Stimulated activated CD4-positive, alpha-beta T cell treated with anti-CD3 and anti-CD28 coated beads, Interleukin-4, amount 100 ng/mL, for 24 hours (primary cell): ENCODE results near the gene MRC2.
"Not testable (repeated sequence)": the region's sequence is repeated elsewhere in the genome, so short reads cannot be mapped to it uniquely, and the experiment has no call there.

Experiments used
- DNase-seq: peaks from one replicate; pipeline ENCODE4 v3.0.0-alpha.2; 2020

The MRC2 gene

DNA sequence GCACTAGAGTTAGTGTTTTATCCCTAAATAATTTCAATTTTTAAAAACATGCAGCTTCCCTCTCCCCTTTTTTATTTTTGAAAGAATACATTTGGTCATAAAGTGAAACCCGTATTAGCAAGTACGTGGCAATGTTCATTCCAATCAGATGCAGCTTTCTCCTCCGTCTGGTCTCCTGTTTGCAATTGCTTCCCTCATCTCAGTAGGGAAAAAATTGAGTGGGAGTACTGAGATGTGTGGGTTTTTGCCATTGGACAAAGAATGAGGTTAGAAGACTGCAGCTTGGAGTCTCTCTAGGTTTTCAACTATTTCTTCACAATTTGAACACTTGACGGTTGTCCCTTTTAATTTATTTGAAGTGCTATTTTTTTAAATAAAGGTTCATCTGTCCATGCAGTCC lies 14.4 kb upstream of the MRC2 start:
- DNase-seq, result not testable (repeated sequence)

DNA sequence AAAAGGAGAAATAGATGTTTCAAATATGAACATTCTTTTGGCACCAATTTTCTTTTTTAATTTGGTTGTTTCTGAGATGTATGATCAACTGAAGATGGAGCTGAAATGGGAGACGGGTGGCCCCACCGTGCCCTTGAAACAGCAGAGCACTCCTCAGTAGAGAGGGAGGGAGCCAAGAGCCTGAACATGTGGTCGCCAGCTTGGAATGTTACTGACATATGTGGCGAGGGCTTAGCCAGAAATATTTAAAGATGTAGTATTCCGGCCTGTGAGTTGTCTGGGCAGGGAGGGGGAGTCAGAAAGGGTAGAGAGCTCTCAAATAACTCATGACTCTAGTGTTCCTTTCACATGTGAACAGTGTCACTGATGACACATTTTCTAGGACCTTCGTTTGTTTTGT lies 13.3 kb upstream of the MRC2 start:
- DNase-seq, result no peak

DNA sequence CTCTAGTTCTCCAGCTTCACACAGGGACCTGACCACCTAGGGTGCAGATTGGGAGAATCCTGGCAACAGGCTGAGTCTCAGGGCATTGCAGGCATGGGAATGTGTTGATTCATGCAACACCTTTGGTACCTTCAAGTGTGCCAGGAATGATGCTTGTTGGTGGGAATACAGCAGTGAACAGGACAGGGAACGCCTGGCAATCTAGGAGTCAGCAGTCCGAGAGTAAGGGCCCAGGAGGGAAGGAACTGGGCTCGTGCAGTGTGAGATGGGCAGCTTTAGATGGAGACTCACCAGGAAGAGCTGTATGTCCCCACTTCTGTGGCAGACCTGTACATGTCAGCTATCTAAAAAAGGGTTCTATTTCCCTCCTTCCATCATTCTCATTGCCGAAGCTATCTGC lies 12.0 kb upstream of the MRC2 start:
- no peak for DNase-seq

DNA sequence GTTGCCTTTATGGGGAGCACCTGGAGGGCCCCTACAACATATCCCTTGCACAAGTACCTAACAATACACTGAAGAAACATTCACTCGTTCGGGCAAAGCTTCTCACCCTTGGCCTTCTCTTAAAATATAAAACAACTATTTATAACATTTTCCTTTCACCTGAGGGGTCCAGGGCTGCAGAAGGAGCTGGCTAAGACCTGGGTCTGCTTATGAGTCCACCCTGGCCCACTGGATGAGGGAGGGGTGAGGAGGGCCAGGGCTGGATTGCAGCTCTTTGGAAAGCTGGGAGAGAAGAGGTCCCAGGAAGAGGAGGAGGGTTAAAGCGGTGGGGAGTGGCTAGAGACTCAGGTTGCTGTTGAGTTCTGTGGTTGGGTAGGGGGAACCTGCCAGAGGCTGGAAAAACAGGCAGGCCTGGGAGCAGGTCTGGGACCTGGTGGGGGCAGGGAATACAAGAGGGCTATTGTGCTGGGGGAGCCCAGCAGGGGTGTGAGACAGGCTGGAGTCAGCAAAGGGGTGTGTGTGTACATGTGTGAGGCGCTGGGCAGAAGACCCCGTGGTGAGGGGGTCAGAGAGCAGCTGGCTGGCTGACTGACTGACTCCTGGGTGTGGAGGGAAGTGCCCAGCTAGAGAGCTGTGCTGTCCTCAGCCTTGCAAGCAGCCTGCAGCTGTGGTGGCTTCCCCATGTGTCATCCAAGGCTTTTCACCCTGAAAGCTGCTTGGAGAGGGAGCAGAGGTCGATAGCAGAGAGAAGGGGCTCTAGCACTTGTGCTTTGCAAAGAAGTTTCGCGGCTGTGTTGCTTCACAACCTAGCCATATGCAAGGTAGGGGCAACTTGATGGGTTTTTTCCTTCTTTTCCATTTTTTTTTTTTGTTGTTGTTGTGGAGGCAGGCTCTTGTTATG lies 10.2 kb upstream of the MRC2 start:
- no peak for DNase-seq

DNA sequence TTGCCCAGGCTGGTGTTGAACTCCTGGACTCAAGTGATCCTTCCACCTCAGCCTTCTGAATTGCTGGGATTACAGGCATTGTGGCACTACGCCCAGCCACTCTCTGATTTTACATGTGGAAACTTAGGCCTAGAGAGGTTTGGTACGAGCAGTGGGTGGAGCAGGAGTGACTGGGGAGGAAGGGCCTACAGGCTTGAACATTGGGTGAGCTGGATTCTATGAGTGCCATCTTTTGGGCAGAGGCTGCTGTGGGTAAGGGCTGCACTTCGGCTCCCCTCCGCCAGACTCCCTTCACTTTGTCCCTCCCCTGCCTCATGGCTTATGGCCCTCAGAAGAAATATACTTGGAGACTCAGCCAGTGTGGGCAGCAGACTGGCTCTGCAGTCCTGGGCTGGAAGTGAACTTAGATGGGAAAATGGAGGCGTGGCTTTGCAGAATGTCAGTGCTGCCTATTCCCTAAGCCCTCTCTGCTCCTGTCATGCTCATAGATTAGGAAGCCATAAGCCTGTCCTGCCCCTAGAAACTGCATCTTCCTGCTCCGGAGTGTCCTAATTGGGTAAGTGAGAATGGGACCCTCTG lies 9.5 kb upstream of the MRC2 start:
- DNase-seq, result no peak

DNA sequence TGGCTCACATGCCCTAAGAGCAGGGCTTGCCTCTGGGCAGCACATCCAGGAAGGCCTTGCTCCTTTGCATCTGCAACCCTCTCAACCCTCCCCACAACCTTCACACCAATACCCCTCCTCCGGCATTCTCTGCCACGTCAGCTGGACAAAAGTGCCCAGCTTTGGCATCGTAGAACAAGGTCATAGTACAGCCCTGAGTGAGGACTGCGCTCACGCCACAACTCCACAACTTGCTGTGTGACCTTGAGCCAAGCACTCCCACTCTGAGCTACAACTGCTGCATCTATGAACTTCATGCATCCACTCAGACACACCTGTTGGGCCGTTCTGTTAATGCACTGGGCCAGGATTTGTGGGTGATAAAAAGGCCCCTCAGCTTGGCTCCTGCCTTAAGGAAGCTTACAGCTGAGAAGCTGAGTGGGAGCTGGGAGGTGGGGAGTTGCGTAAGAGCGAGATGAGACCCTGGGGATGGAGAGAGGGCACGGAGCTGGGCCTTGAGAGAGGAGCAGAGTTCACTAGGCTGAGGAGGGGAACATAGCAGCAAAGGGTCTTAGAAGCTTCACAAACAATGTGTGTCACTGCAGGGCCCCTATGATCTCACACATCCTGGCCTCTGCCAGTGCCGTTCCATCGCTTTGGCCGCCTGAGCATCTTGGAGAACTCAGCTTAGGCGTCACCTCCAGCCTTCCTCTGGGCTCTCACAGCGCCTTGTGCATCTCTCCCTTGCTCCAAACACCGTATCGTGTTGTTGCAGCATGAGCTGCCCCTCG lies 8.6 kb upstream of the MRC2 start:
- DNase-seq, result no peak

DNA sequence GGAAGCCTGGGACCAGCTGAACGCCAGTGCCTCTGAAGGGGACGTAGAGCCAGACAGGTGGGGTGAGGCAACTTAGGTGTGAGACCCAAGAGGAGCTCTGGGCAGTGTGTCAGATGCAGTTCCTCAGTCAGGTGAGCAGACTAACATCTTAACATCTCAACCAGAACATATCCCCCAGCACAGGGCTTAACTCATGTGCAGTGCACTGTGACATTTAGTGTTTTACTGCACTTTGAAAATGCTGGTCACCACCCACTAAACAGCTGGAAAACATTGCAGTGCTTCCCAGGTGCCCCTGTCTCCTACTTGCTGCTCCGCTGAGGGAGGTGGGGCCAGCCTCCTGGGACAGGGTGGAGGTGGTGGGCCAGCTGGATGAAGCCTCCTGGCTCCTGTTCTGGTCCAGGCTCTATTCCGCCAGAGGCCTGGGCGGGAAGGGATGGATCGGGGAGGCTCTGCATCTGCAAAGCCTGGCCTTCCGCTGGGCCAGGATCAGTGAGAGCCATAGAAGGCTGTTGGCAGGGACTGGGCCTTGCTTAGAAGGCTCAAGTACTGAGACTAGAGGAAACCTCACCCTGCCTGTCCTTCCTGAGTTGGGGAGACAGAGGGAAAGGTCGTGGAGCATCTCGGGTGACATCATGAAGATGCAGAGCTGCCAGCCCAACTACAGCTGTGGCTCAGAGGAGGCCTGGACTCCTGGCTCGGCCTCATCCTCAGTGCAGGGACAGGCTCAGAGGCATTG lies 7.9 kb upstream of the MRC2 start:
- DNase-seq, result no peak

DNA sequence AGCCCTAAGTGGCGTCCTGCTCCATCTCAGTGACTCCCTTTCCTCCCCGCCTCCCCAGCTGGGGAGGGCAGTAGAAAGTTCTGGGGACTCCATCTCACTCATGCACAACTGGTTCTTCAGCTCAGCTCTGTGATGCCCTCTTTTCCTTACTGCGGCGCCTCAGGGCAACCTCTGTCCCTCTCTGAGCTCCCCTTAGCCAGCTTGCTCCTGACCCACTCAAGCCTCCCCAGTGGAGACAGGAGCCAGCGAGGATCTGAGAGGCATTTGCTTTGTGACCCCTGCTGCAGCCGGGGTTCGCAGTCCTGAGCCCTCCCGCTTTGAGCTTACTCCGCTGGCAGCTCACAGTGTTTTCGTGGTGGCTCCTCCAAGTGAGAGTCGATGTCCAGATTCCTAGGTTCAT lies 6.2 kb upstream of the MRC2 start:
- DNase-seq, result no peak

DNA sequence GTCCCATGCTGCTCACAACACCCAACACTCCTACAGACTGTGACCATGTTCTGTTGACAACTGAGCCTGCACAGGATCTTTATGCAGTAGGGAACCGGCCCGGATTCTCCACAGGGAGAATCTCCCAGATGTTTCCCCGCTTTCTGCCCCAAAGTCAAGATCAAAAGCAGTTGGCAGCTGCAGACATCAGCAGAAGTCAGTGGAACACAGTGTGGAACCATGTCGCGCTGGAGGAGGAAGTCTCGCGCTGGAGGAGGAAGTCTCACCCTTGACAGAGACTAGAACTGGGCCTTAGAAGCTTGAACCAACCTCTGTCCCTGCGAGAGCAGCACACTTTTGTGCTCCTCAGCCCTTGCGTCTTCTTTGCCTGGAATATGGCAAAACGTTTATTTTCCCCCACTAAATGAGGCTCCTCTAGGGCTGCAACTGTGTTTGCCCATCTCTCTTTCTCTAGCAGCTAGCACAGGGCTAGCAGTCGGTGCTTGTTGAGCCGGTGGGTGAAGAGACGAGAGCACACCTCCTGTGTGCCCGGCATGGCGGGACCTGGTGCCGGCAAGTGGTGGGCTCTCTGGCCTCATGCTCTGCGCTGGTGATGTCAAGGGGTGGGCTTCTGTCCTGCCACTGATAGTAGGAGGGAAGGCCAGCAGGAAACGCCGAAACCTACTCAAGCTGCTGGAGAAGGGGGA lies 2.1 kb upstream of the MRC2 start:
- no peak for DNase-seq

DNA sequence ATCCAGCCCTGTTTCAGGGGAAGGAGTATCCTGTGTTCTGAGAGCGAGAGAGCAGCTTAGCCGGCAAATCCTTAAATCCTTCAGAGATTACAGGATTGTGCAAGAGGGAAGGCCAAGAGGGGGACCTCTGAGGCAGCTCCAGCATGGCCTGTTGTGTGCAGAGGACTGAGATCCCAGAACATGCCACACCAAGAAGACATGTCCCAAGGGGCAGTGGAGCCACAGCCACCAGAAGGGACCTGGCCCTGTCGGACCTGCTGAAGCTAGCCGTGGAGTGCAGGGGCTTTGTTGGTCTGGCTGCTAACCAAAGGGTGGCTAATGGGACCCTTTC lies 1.6 kb upstream of the MRC2 start:
- DNase-seq, result no peak

DNA sequence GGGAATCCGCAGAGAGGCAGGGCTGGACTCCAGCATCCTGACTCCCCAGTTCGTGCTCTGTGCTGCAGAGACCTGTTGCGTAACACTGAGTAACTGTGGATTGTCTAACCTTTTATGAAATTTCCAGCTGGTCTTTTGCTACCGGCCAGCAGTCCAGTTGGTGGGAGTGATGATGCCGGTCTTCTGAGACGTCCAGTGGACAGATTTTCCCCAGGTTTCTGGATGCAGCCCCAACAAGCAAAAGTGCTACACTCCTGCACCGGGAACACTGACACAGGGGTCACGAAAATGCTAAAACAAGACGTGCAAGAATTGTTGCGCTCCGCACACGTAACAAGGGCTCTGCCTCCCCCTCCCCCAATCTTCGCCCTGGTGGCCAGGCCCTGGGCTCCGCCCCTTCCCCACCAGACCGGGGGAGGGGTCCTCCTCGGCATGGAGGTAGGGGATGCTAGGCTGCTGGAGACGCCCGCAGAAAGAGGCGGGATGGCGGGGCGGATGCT lies 701 bp upstream of the MRC2 start:
- DNase-seq, result no peak

DNA sequence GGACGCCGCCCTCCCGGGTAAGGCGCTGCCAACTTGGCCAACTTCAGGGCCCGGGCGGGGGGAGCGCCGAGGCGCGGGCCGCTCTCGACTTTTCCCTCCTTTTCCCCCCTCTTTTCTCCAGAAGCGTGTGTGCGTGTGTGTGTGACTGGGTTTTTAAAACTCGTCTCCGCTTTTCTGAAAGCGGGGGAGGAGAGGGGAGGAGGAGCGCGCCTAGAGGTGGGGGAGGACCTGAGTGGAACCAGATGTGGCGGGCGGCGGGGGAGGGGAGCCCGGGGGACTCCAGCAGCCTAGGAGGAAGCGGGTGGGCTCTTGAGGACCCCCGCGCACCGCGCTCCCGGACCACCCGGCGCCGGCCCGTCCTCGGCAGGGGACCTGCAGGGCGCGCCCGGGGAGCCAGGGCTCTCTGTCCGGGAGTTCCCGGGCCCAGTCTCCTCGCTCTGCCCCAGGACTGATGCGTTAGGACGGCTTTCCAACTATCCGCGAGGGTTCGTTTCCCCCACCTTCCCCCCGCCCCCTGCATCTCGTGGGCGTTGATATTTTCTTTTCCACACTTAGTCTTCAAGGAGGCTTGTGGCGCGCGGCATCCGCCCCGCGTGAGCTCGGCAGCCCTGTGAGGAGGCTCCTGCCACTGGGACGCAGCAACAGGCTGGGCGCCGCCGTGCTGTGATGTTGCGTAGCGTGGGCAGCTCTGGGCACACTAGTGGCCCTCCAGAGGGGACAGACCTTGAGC lies 599 bp downstream of the MRC2 start:
- peak; percentile 40 for DNase-seq

DNA sequence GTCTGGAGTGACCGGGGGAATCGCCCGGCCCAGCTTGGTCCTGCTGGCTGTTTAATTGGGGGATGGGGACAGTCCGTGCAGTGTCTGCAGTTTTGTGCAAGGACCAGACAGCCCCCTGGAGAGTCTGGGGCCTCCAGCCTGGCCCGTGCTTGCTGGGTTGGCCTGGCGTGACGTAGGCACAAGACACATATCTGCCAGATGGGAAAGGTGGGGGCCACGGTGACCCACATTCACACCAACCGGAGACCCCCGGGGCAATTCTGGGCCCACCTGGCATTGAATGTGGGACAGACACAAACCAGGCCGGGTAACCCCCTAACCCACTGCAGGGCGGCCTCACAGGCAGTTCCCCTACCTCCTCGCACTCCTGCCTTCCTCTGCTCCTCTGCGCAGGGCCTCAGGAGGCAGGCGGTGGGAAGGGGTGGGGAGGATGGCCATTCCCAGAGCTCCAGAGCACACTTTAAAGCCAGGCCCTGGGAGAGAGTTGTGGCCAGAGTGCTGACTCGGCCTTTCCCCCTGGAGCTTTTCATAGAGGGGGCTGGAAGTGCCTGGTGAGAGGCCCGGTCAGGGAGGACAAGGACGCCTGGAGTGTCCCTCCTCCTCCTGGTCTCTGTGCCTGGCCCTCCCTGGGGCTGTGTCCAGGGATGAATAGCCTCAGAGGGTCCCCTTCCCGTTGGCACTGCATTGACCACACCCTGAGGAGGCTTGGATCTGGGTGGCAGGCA lies 1.5 kb downstream of the MRC2 start:
- no peak for DNase-seq

DNA sequence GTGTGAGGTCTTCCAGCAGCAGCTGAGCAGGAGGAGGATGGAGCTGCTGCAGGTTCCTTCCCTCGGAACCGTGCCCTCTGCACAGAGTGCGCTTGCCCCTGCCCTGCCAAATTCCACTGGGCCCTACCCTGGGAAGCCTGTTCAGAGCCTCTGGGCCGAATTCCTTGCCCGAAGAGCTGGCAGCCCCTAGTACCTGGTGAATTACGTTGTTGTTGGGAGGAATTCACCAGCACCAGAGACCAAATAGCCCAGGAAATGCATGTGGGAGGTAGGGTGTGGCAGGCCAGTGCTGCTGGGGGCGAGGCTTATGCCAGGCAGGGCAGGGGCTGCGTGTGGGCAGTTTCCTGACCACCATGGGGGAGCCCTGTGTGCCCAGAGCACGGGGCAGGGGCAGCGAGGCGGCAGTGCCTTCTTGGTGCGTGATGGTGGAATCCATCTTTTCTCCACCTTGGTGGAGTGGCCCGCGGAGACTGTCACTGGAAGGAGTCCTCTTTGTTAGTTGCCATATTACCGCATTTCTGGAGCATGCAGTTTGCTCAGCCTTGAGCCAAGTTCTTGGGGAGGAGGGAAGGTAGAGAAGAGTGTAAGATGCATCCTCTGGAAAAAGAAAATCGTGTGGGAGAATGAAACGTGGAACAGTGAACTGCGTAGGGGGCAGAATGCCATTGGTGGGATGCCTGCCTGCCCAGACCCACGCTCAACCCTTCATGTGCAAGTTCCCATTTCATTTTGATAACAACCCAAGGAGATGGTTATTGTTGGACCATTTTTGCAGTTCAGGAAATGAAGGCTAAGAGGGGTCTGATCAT lies 2.3 kb downstream of the MRC2 start:
- DNase-seq, result no peak

DNA sequence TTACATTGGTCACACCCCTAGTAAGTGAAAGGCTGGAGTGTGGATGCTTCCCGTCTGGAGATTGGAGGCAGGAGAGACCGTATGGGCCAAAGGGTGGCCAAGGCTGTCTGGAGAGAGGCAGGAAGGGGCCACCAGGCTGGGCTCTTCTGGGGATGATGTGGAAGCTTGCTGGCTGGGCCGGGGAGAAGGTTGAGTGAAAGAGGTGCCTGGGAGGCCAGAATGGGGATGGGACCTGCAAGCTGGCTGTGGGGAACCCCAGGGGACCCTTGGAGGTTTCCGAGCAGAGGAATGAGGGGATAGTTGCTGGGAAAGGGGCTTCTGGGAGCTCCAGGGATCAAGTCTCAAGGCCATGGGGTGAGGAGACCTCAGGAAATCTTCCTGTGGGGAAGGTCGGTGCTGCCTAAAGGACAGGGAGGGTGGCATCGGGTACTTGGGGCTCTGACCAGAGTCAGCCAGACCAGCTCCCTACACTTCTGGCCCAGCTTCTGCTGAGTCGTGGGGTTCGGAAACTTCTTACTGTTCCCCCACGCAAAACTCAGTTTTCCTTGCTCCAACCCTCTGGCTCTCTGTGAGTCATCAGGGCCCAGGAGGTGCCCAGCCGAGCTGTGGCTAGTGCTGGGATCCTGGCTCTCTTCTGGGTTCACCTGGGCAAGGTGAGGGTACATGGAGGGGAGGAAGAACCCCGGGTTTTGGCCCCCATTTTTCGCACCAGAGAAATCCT lies 3.1 kb downstream of the MRC2 start:
- DNase-seq, result no peak

DNA sequence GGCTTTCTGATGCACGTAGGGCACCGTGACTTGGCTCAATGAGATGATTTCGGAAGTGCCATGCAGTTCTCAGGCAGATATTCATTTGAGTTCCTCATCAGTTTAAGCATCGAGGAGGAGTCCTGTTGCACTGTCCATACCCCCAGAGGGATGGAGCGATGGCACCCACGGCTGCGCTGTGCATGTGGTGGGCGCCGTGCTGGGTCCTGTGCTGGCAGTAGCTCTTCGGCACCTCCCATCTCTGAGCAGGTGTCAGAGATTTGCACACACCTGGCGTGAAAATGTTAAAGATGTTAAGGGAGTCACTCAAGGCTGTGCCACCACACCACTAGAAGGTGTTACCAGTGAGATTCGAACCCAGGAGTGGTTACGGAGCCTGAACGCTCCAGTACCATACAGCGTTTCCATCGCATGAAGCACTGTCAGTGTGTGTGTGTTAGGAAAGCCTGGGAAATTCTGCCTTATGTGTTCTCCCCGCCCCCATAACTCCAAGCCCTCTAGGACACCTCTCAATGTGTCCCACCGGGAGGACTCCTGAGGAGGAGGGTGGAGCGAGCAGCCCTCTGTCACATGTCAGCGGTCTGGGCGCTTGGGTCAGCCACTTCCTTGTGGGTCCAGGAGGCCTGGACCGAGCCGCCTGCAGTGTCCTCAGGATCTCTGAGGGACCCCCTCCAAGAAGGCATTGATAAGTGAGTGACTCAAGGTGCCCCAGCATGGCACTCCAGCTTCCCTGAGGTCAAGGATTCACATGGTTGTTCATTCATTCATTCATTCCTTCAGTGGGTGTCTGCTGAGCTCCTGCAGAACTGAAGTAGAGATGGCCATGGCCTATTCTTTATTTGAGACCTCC lies 3.8 kb downstream of the MRC2 start:
- DNase-seq, result no peak

DNA sequence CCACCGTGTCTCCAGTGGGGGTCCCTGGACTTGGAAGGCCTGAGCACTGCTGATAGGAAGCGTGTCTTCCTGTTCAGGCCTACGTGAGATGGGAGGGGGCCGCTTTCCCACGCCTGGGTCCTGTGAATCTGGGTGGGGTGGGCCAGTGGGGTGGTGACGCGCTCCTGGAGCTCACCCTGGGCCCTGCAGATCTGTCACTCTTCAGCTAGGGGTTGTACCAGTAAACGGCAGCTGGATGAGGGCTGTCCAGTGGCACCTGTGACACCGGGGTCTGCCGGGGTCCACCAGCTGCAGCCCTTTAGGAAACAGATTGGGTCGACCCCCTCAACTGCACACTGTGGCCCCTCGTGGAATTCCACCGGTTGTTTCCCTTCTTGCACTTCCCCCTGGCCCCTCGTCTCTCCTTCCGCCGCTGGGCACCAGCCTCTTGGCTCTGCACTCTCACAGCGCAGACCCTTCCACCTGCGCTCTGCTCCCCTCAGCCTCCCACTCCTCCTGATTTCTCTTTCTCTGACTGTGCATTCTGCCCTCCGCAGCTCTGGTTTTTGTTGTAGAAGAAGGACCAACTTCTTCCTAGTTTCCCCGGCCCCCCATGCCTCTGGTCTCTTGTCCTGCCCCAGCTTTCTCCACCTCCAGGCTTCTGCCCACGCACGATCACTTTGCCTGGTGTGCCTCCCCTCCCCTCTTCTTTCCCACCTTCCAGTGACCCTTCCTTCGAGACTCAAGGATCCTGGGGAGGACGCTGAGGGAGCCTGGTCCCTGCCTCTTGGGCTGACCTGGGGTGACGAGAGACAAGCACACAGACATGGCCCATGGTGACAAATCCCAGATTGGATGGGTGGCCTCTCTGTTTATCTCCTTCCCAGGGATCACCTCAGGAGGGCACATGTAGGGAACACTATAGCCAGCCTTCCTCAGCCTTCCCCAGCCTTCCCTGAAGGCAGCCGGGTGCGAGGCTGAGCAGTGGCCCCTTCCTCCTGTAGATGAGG lies 4.8 kb downstream of the MRC2 start:
- no peak for DNase-seq
